GM12878 (cell line): ENCODE measurements around the gene PLXNA2. TPM values are rescaled to one million over a fixed set of nuclear protein-coding genes. Genes with fewer than 3 reads are reported as not detected.

ENCODE experiments used
- ATAC-seq: fragments of 200-7000 bp; cut with Tn5 transposase; 3 replicates; pipeline ENCODE4 v1.9.1; 2020; ENCODE audit warnings: mild to moderate bottlenecking, moderate library complexity
- BruUV-seq: library from RNA; stranded (reverse); fragments of 400-500 nt; replicated peaks from 2 replicates; lab custom pipeline; 2021; lab: Mats Ljungman, UMichigan
- CTCF ChIA-PET: fragments of 300-600 bp; sonication (Branson Sonifier 250); formaldehyde crosslinking; extraction: SDS; loops from one replicate; lab custom pipeline; 2021; ENCODE audit warnings: inconsistent platforms; lab: Yijun Ruan, JAX
- POLR2A ChIA-PET: fragments of 350-600 bp; formaldehyde crosslinking; extraction: SDS; loops from one replicate; lab custom pipeline; 2021; ENCODE audit warnings: inconsistent platforms; lab: Charles Lee
- RAD21 ChIA-PET: fragments of 300-600 bp; sonication (Branson Sonifier 250); formaldehyde crosslinking; loops from one replicate; lab custom pipeline; 2023; ENCODE audit warnings: antibody characterized with exemption; ENCODE audit not compliant: unreplicated experiment; lab: Charles Lee
- SMC1A ChIA-PET: fragments of 300-600 bp; sonication (Branson Sonifier 250); formaldehyde crosslinking; loops from one replicate; lab custom pipeline; 2023; ENCODE audit not compliant: unreplicated experiment, uncharacterized antibody; lab: Charles Lee
- DNase-seq: peaks from one replicate; pipeline ENCODE4 v3.0.0-alpha.2; 2011; ENCODE audit warnings: low read depth, low spot score
- FAIRE-seq: peaks from 3 replicates; lab custom pipeline; 2011; peaks lifted over from hg19 to GRCh38; lab: Jason Lieb, UNC
- H2AFZ ChIP-seq: 2 replicates; pipeline ENCODE4 v1.6.0; 2011; ENCODE audit warnings: low read depth, low read length, control low read depth; ENCODE audit not compliant: control insufficient read depth
- H3K27ac ChIP-seq: 2 replicates; pipeline ENCODE4 v1.5.1; 2011; ENCODE audit warnings: control low read depth; ENCODE audit not compliant: control insufficient read depth, insufficient read depth
- H3K27me3 ChIP-seq, 2 experiments: replicated peaks in 1 of 2; 2 replicates each; pipeline versions ENCODE4 v1.6.0 to v1.6.1; 2011; ENCODE audit warnings: low read length in 1 of 2; ENCODE audit not compliant: control insufficient read depth in 2 of 2, insufficient read depth in 2 of 2
- H3K36me3 ChIP-seq, 2 experiments: 2 replicates each; pipeline ENCODE4 v1.5.1; 2011; ENCODE audit warnings: low read length in 1 of 2; ENCODE audit not compliant: control insufficient read depth in 2 of 2, insufficient read depth in 2 of 2
- H3K4me1 ChIP-seq: 2 replicates; pipeline ENCODE4 v1.6.1; 2011; ENCODE audit warnings: mild to moderate bottlenecking, low read length, moderate library complexity, mixed read lengths; ENCODE audit not compliant: control insufficient read depth, insufficient read depth
- H3K4me2 ChIP-seq: 2 replicates; pipeline ENCODE4 v1.6.0; 2011; ENCODE audit warnings: control low read depth; ENCODE audit not compliant: control insufficient read depth, insufficient read depth
- H3K4me3 ChIP-seq: fragments of 200-600 bp; sonication (generic); 2 replicates; pipeline ENCODE4 v1.5.1; 2016
- H3K79me2 ChIP-seq: 2 replicates; pipeline ENCODE4 v1.6.0; 2011; ENCODE audit warnings: low read length; ENCODE audit not compliant: control insufficient read depth, insufficient read depth
- H3K9ac ChIP-seq: 2 replicates; pipeline ENCODE4 v1.8.0; 2011; ENCODE audit warnings: low read length, control low read depth, mixed read lengths; ENCODE audit not compliant: control insufficient read depth, insufficient read depth
- H3K9me3 ChIP-seq: replicated peaks from 3 replicates; pipeline ENCODE4 v1.5.1; 2011; ENCODE audit warnings: mild to moderate bottlenecking, low read length; ENCODE audit not compliant: control insufficient read depth, insufficient read depth
- H4K20me1 ChIP-seq: 2 replicates; pipeline ENCODE4 v1.6.0; 2011; ENCODE audit not compliant: control insufficient read depth, insufficient read depth
- BCL11A ChIP-seq: IDR thresholded peaks from 2 replicates; pipeline ENCODE4 v1.6.1; 2011; ENCODE audit warnings: low read depth, low read length
- NFYB ChIP-seq: IDR thresholded peaks from 2 replicates; pipeline ENCODE4 v1.6.1; 2011; ENCODE audit warnings: low read depth, mild to moderate bottlenecking, low read length, improper control_type of control experiment, moderate library complexity; ENCODE audit not compliant: insufficient read depth
- PAX5 ChIP-seq: IDR thresholded peaks from 2 replicates; pipeline ENCODE4 v1.6.1; 2011; ENCODE audit warnings: low read depth, low read length, borderline replicate concordance
- POLR2AphosphoS5 ChIP-seq: IDR thresholded peaks from 2 replicates; pipeline ENCODE4 v1.6.1; 2011; ENCODE audit warnings: mild to moderate bottlenecking, low read length, inconsistent platforms
- TAF1 ChIP-seq: IDR thresholded peaks from 2 replicates; pipeline ENCODE4 v1.6.1; 2011; ENCODE audit warnings: mild to moderate bottlenecking, low read depth, low read length, borderline replicate concordance
- TBL1XR1 ChIP-seq: IDR thresholded peaks from 2 replicates; pipeline ENCODE4 v1.6.1; 2012; ENCODE audit warnings: low read depth, low read length, improper control_type of control experiment
- TCF12 ChIP-seq: IDR thresholded peaks from 2 replicates; pipeline ENCODE4 v1.6.1; 2011; ENCODE audit warnings: low read depth, mild to moderate bottlenecking, low read length
- YY1 ChIP-seq: IDR thresholded peaks from 2 replicates; pipeline ENCODE4 v1.6.1; 2011; ENCODE audit warnings: low read depth, mild to moderate bottlenecking, low read length
- ZBTB4 ChIP-seq: fragments of 450-650 bp; formaldehyde crosslinking; IDR thresholded peaks from 2 replicates; pipeline ENCODE4 v1.4.0; 2022; ENCODE audit warnings: mild to moderate bottlenecking, moderate library complexity
- ZZZ3 ChIP-seq: IDR thresholded peaks from 2 replicates; pipeline ENCODE4 v1.6.1; 2011; ENCODE audit warnings: low read depth; ENCODE audit not compliant: control insufficient read depth, insufficient read length
- WGBS: methylation state at CpG from one replicate; pipeline ENCODE4 v1.1.6; 2016; ENCODE audit warnings: low lambda C conversion rate; ENCODE audit not compliant: insufficient replicate concordance, insufficient coverage; ENCODE audit errors: missing lambda C conversion rate; 5-methylcytosine and 5-hydroxymethylcytosine counted together
- in situ Hi-C: fragments of 300-500 bp; cut with MboI; formaldehyde crosslinking; loops from 9 replicates; pipeline ENCODE4 v1.14.3; 2018; ENCODE audit warnings: mixed read lengths
- intact Hi-C: fragments of 100-400 bp; cut with micrococcal nuclease; formaldehyde crosslinking; loops from one replicate; pipeline ENCODE4 v1.14.2; 2022; ENCODE audit not compliant: unreplicated experiment
- polyA plus RNA-seq, 11 experiments: library from polyadenylated mRNA; depleted of rRNA in 4 of 11; unstranded in 6 of 11; stranded (reverse) in 5 of 11; fragments of >200 nt; fragmentation: Nextera tagmentation in 4 of 11; fragmentation: Illumina TruSeq in 1 of 11; extraction: Ambion mirVana in 4 of 11; extraction: Trizol in 1 of 11; gene quantifications; 1 replicate in 1 of 11; 2 replicates in 10 of 11; pipeline versions ENCODE4 v1.2.1 to v1.2.3, GENCODE V29; 2011 to 2016; ENCODE audit warnings: inconsistent platforms in 2 of 11, missing spikeins in 2 of 11, low read depth in 1 of 11
- total RNA-seq, 4 experiments: library from RNA; depleted of rRNA in 3 of 4; stranded (reverse); fragments of >200 nt in 3 of 4; fragmentation: Illumina TruSeq in 1 of 4; extraction: Trizol in 1 of 4; gene quantifications; 2 replicates each; pipeline versions ENCODE4 v1.2.1 to v1.2.3, GENCODE V29; 2013 to 2021
- TF ChIP-seq, protein P1 (sequence below): IDR thresholded peaks from 2 replicates; pipeline ENCODE4 v1.6.1; 2011; ENCODE audit warnings: borderline replicate concordance, low read depth, mild to moderate bottlenecking, moderate library complexity, low read length; ENCODE audit not compliant: insufficient read depth, poor library complexity, severe bottlenecking

The PLXNA2 gene
- total and polyA plus RNA-seq, 10 of the 15 experiments (the other 5 are each of a cell fraction or from before 2014, with no cell fraction given), result under 0.01 to 0.08 (median 0.07) TPM; not detected in 4

DNA sequence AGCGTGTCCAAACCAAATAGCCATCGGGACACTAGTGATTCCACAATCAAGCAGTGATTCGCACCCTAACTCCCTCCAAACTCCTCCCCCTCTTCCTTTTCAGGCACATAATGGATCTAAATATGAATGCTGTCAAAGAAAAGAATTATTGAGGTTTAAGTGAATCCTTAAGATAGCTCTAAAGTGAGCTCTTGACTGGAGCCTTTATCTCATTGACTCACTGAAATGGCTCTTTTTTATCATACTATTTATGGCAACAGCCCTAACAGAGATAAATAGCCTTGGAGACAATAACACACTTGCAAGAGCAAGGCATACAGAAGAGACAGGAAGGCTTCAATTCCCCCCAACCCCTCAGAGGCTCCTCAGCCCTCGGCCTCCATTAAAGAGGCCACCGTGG lies 143.3 kb downstream of the PLXNA2 start:
- intact Hi-C loops, result no loop called here
- POLR2A ChIA-PET, result no interaction called here
- no peaks in the 10 kb centered on the region for H3K9me3 ChIP-seq
- BruUV-seq, result no TSS peak
- FAIRE-seq (no peak), ATAC-seq (no peak), DNase-seq (no peak)
- H3K79me2 ChIP-seq, result no peaks in the 10 kb centered on the region
- peaks cover 4 to 6% of the 10 kb centered on the region in 2 experiments for H3K27me3 ChIP-seq
- H3K9ac ChIP-seq, result no peak overlapping the region
- no peaks in the 10 kb centered on the region for H4K20me1 ChIP-seq
- in situ Hi-C loops, result no loop called here
- no peak overlapping the region for H2AFZ ChIP-seq
- no peak for TF ChIP-seq YY1
- no peak overlapping the region for H3K27ac ChIP-seq
- H3K4me3 ChIP-seq, result no peak overlapping the region
- no peaks in the 10 kb centered on the region for H3K4me1 ChIP-seq
- RAD21 ChIA-PET, result no interaction called here
- no peak overlapping the region for H3K4me2 ChIP-seq
- CTCF ChIA-PET, result interaction anchor here (1.3 to 1.4 kb wide), 2 partner anchors 8 to 144 kb away, joined by 4 to 5 read pairs; no protein-coding TSS in a partner anchor
- SMC1A ChIA-PET, result no interaction called here
- H3K36me3 ChIP-seq, result no peaks in the 10 kb centered on the region
- 51% methylated on average over 5 of the region's 5 CpGs for WGBS

- SMC1A ChIA-PET, result no interaction called here
- TF ChIP-seq PAX5, result no peak
- no peak for TF ChIP-seq TBL1XR1
- TF ChIP-seq ZZZ3, result no peak
- no peak for TF ChIP-seq TCF12
- no peak for TF ChIP-seq TAF1
- TF ChIP-seq POLR2AphosphoS5, result no peak
- TF ChIP-seq NFYB, result no peak
- no peak for TF ChIP-seq BCL11A
- TF ChIP-seq ZBTB4 (CRISPR knock-in tag), result no peak
- TF ChIP-seq, protein P1, sequence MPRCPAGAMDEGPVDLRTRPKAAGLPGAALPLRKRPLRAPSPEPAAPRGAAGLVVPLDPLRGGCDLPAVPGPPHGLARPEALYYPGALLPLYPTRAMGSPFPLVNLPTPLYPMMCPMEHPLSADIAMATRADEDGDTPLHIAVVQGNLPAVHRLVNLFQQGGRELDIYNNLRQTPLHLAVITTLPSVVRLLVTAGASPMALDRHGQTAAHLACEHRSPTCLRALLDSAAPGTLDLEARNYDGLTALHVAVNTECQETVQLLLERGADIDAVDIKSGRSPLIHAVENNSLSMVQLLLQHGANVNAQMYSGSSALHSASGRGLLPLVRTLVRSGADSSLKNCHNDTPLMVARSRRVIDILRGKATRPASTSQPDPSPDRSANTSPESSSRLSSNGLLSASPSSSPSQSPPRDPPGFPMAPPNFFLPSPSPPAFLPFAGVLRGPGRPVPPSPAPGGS, result no peak
- Histone ChIP-seq H3K79me2 (no peaks in the 10 kb centered on the region), H2AFZ (no peak overlapping the region), H3K9ac (no peak overlapping the region), H3K4me1 (no peaks in the 10 kb centered on the region), H3K9me3 (no peaks in the 10 kb centered on the region), H3K27ac (no peak overlapping the region), H4K20me1 (no peaks in the 10 kb centered on the region), H3K27me3 (peaks cover 3 to 6% of the 10 kb centered on the region in 2 experiments), H3K36me3 (no peaks in the 10 kb centered on the region), H3K4me3 (no peak overlapping the region), H3K4me2 (no peak overlapping the region)
- WGBS, result 18% methylated on average over 4 of the region's 4 CpGs
- CTCF ChIA-PET, result no interaction called here
- DNase-seq (no peak), ATAC-seq (no peak), FAIRE-seq (no peak)
- RAD21 ChIA-PET, result no interaction called here
- intact Hi-C loops (no loop called here), in situ Hi-C loops (no loop called here)
- POLR2A ChIA-PET, result no interaction called here
- BruUV-seq, result no TSS peak
Measured at GRCh38 chr1:208100106-208100505, 144.1 kb downstream of the PLXNA2 start.
